Fibroblast of skin of left quadriceps (primary cell): Measurements from ENCODE around the gene WTIP.
"Not testable (repeated sequence)": the region's sequence is repeated elsewhere in the genome, so short reads cannot be mapped to it uniquely, and the experiment has no call there.

Experiments
- DNase-seq, 2 experiments: peaks; one replicate each; pipeline ENCODE4 v3.0.0-alpha.2; 2013; ENCODE audit warnings: low read depth in 2 of 2

Gene WTIP

GRCh38 chr19:34480971-34481841, at the start of gene WTIP:
Gene WTIP, plus strand, starts transcription at chr19:34481758. Its CDS starts 217 bp downstream, at chr19:34481975.
- peak; percentile 81 to 86 for DNase-seq

GRCh38 chr19:34432797-34433196, 48.8 kb upstream of the WTIP start:
- no peak for DNase-seq

- no peak for DNase-seq
Measured at GRCh38 chr19:34436716-34437115, 44.8 kb upstream of the WTIP start.

- no peak for DNase-seq
Measured at GRCh38 chr19:34448191-34448590, 33.4 kb upstream of the WTIP start.

GRCh38 chr19:34452723-34453122, 28.8 kb upstream of the WTIP start:
- DNase-seq = no peak

- peak; percentile 20 to 32 for DNase-seq
Measured at GRCh38 chr19:34454091-34454490, 27.5 kb upstream of the WTIP start.

- no peak for DNase-seq
Measured at GRCh38 chr19:34454685-34455084, 26.9 kb upstream of the WTIP start.

GRCh38 chr19:34455783-34456480, 25.6 kb upstream of the WTIP start:
- not testable (repeated sequence) for DNase-seq

- DNase-seq = no peak
Measured at GRCh38 chr19:34457446-34457845, 24.1 kb upstream of the WTIP start.

- no peak for DNase-seq
Measured at GRCh38 chr19:34458677-34459076, 22.9 kb upstream of the WTIP start.

- DNase-seq = no peak
Measured at GRCh38 chr19:34459614-34460013, 21.9 kb upstream of the WTIP start.

GRCh38 chr19:34461375-34462100, 20.0 kb upstream of the WTIP start:
- no peak for DNase-seq

GRCh38 chr19:34464785-34465184, 16.8 kb upstream of the WTIP start:
- not testable (repeated sequence) for DNase-seq

GRCh38 chr19:34468409-34468808, 13.1 kb upstream of the WTIP start:
- DNase-seq = no peak

- DNase-seq = not testable (repeated sequence)
Measured at GRCh38 chr19:34469026-34469425, 12.5 kb upstream of the WTIP start.

GRCh38 chr19:34471906-34472700, 9.5 kb upstream of the WTIP start:
- no peak for DNase-seq

GRCh38 chr19:34474233-34474989, 7.1 kb upstream of the WTIP start:
- no peak for DNase-seq

- DNase-seq = peak; percentile 61 to 68
Measured at GRCh38 chr19:34475026-34475974, 6.3 kb upstream of the WTIP start.

- no peak for DNase-seq
Measured at GRCh38 chr19:34475975-34476594, 5.5 kb upstream of the WTIP start.
